ENCODE results near the gene TBL3. TPM values are rescaled to one million over a fixed set of nuclear protein-coding genes. Genes with fewer than 3 reads are reported as not detected.

TBL3 gene
- total and polyA plus RNA-seq, 9 of the 15 experiments (the other 6 are each of a cell fraction or from before 2014, with no cell fraction given), result 0.97 to 117 (median 24.5) TPM

- intact Hi-C loops (cut with micrococcal nuclease) (no loop called here), in situ Hi-C loops (cut with MboI) (no loop called here)
- CTCF ChIA-PET (ENCODE audit: low intra/inter-chr PET ratio), result no interaction called here
- no peak for FAIRE-seq
- no peaks in the 10 kb centered on the region for H3K9me1 ChIP-seq (ENCODE audit: control insufficient read depth, insufficient read depth, low read length)
- 96% methylated on average over 17 of the region's 37 CpGs for WGBS (ENCODE audit: insufficient coverage, low coverage, missing lambda C conversion rate)
- H3K4me2 ChIP-seq (ENCODE audit: insufficient read depth, low read length), result no peak overlapping the region
- BruUV-seq (replicated peaks), result no TSS peak
- H3K4me3 ChIP-seq, result no peak overlapping the region
- no peak for ATAC-seq
- no peaks in the 10 kb centered on the region for H3K9me3 ChIP-seq (replicated peaks; ENCODE audit: control insufficient read depth, insufficient read depth, low read depth, low read length)
- H3K79me2 ChIP-seq (ENCODE audit: control insufficient read depth, insufficient read depth, low read length), result peaks cover 9% of the 10 kb centered on the region; the same call in 2 of the 3 replicates
- H3K4me1 ChIP-seq (replicated peaks in 1 of 2; ENCODE audit: control insufficient read depth in 2 of 2, insufficient read depth in 2 of 2, low read length in 2 of 2), result peaks cover 0 to 84% of the 10 kb centered on the region in 2 experiments; a peak in 2 of 5 replicates
- no peak overlapping the region for H2AFZ ChIP-seq (ENCODE audit: low read depth, low read length)
- POLR2A ChIA-PET, result interaction anchor here (0.6 to 2.7 kb wide), 4 partner anchors 10 to 35 kb away, joined by 3 to 30 read pairs (median 4); partner anchors contain the start of gene RPS2
- DNase-seq (ENCODE audit: extremely low read depth in 1 of 4, low spot score in 3 of 4), result peak in 1 of 4 experiments; percentile 33
- H3K9ac ChIP-seq (ENCODE audit: insufficient read depth in 1 of 2, low read depth in 2 of 2, low read length in 2 of 2), result no peak overlapping the region
- H3K27ac ChIP-seq (ENCODE audit: extremely low read depth, low read depth, low read length), result no peak overlapping the region
- no peaks in the 10 kb centered on the region for H3K27me3 ChIP-seq (ENCODE audit: control insufficient read depth in 2 of 2, insufficient read depth in 2 of 2, low read length in 2 of 2)
- no peaks in the 10 kb centered on the region for H4K20me1 ChIP-seq (replicated peaks; ENCODE audit: control insufficient read depth, insufficient read depth, low read length)
- no peak for TF ChIP-seq NFE2L1 (tag; IDR thresholded peaks at IDR 0.05; ENCODE audit: borderline replicate concordance, low read depth)
- TF ChIP-seq, protein P1, sequence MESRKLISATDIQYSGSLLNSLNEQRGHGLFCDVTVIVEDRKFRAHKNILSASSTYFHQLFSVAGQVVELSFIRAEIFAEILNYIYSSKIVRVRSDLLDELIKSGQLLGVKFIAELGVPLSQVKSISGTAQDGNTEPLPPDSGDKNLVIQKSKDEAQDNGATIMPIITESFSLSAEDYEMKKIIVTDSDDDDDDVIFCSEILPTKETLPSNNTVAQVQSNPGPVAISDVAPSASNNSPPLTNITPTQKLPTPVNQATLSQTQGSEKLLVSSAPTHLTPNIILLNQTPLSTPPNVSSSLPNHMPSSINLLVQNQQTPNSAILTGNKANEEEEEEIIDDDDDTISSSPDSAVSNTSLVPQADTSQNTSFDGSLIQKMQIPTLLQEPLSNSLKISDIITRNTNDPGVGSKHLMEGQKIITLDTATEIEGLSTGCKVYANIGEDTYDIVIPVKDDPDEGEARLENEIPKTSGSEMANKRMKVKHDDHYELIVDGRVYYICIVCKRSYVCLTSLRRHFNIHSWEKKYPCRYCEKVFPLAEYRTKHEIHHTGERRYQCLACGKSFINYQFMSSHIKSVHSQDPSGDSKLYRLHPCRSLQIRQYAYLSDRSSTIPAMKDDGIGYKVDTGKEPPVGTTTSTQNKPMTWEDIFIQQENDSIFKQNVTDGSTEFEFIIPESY (CRISPR knock-in tag; IDR thresholded peaks at IDR 0.05), result peak; percentile 9; the same call in 1 of the 2 replicates
- TF ChIP-seq RBFOX2 (IDR thresholded peaks at IDR 0.05; ENCODE audit: low read depth, low read length), result peak; percentile 13; the same call in 1 of the 2 replicates
- no peak for TF ChIP-seq CTCF (IDR thresholded peaks at IDR 0.05 in 2 of 3, conservative IDR thresholded peaks at IDR 0.05 in 1 of 3; ENCODE audit: insufficient read depth in 2 of 3, low read depth in 1 of 3, low read length in 3 of 3)
- TF ChIP-seq NFIC (IDR thresholded peaks at IDR 0.05), result peak; percentile 33; the same call in 1 of the 2 replicates
- H3K36me3 ChIP-seq (ENCODE audit: control insufficient read depth, insufficient read depth, low read length), result peaks cover 59% of the 10 kb centered on the region; the same call in 2 of the 3 replicates
These were observed 6.7 kb downstream of the TBL3 start for GRCh38 chr16:1978476-1979120.
